ENCODE measurements around the gene ATF7.

GRCh38 chr12:53575502-53576249, 50.5 kb downstream of the ATF7 start:
- TF ChIP-seq CTCF (conservative IDR thresholded peaks at IDR 0.05; ENCODE audit: low read depth, low read length) (no peak), EZH2 (IDR thresholded peaks at IDR 0.05; ENCODE audit: borderline replicate concordance, low read depth, low read length, poor library complexity, severe bottlenecking) (no peak)
